HEK293 (cell line): ENCODE data around the gene CASP8AP2.

Experiments used
- CTCF ChIA-PET: fragments of 350-600 bp; formaldehyde crosslinking; extraction: SDS; loops from one replicate; lab custom pipeline; 2021; ENCODE audit warnings: antibody characterized with exemption; lab: Yijun Ruan, JAX
- POLR2A ChIA-PET: fragments of 300-600 bp; formaldehyde crosslinking; extraction: SDS; loops from one replicate; lab custom pipeline; 2020; ENCODE audit warnings: antibody characterized with exemption, inconsistent platforms; lab: Yijun Ruan, JAX
- H3K27ac ChIP-seq: fragments of 200-500 bp; sonication (Bioruptor generic); 2 replicates; pipeline ENCODE4 v1.5.1; 2014; ENCODE audit warnings: low read depth, low read length, control low read depth, inconsistent platforms; ENCODE audit errors: extremely low read depth
- H3K36me3 ChIP-seq, 2 experiments: fragments of 200-500 bp in 1 of 2; sonication (Bioruptor generic) in 1 of 2; 1 replicate in 1 of 2; 2 replicates in 1 of 2; pipeline ENCODE4 v1.5.1; 2014 to 2017; ENCODE audit warnings: inconsistent platforms in 2 of 2, low read length in 2 of 2; ENCODE audit not compliant: control insufficient read depth in 2 of 2, insufficient read depth in 1 of 2
- H3K4me1 ChIP-seq: fragments of 200-500 bp; sonication (Bioruptor generic); 2 replicates; pipeline ENCODE4 v1.5.1; 2014; ENCODE audit warnings: mild to moderate bottlenecking, low read length, inconsistent platforms; ENCODE audit not compliant: control insufficient read depth, insufficient read depth
- H3K4me3 ChIP-seq: 2 replicates; pipeline ENCODE4 v1.5.1; 2011; ENCODE audit warnings: low read depth, mild to moderate bottlenecking, control low read depth, low read length, moderate library complexity
- H3K9me3 ChIP-seq: fragments of 200-500 bp; sonication (Bioruptor generic); 2 replicates; pipeline ENCODE4 v1.5.1; 2014; ENCODE audit warnings: low read depth, low read length, inconsistent platforms; ENCODE audit not compliant: control insufficient read depth, insufficient read depth
- BCL11B ChIP-seq: fragments of 450-650 bp; formaldehyde crosslinking; IDR thresholded peaks from 2 replicates; pipeline ENCODE4 v1.5.1; 2016; ENCODE audit warnings: low read depth, missing biosample characterization, missing genetic modification characterization
- GFI1B ChIP-seq: fragments of 450-650 bp; formaldehyde crosslinking; IDR thresholded peaks from 2 replicates; pipeline ENCODE4 v1.5.1; 2016; ENCODE audit warnings: missing biosample characterization, missing genetic modification characterization
- HOXA7 ChIP-seq: sonication (generic); formaldehyde crosslinking; IDR thresholded peaks from 2 replicates; pipeline ENCODE4 v1.8.1; 2022; ENCODE audit warnings: missing genetic modification reagents, borderline replicate concordance
- SP3 ChIP-seq: fragments of 450-650 bp; formaldehyde crosslinking; IDR thresholded peaks from 2 replicates; pipeline ENCODE4 v1.5.1; 2016; ENCODE audit warnings: missing biosample characterization, missing genetic modification characterization
- ZNF133 ChIP-seq: fragments of 450-650 bp; formaldehyde crosslinking; IDR thresholded peaks from 2 replicates; pipeline ENCODE4 v1.5.1; 2016; ENCODE audit warnings: missing biosample characterization, missing genetic modification characterization
- ZNF404 ChIP-seq: fragments of 450-650 bp; formaldehyde crosslinking; IDR thresholded peaks from 2 replicates; pipeline ENCODE4 v1.5.1; 2017; ENCODE audit warnings: missing biosample characterization, missing genetic modification characterization

CASP8AP2 gene

DNA sequence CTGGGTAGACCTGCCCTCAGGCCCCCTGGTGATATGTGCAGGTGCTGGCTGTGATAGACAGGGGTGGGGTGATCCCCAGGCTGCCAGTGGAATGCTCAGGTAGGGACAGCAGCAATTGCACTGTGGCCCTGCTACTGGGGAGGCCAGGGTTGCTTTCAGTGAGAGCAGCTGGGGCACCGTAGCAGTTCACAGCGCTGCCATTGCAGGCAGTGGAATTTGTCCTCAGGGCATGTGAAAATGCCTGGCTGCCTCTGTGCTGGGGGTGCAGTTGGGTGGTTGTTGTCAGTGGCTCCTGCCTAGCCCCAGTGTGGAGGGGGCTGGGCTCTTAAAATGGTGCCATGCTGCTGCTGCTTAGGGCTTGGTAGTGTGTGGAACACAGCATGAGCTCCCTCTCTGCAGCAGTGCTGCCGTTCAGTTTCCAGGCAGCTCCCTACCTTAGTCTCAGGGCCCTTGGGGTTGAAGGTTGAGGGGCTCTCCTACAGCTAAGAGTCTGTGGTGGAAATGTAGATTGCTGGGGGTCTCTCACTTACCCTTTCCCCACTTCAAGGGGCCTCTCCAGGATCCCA is 88.2 kb downstream of the CASP8AP2 start:
- ChIA-PET POLR2A (interaction anchor here (0.6 kb wide), 1 partner anchor 77 kb away, joined by 8 read pairs; no protein-coding TSS in a partner anchor), CTCF (interaction anchor here (0.7 to 1.8 kb wide), 2 partner anchors 27 to 512 kb away, joined by 3 to 4 read pairs; no protein-coding TSS in a partner anchor)

More for the DNA sequence above, 88.2 kb downstream of the CASP8AP2 start:
- no peak for TF ChIP-seq GFI1B (tag by site-specific recombination)
- TF ChIP-seq SP3 (tag by site-specific recombination), result no peak
- TF ChIP-seq ZNF133 (tag by site-specific recombination), result no peak
- TF ChIP-seq ZNF404 (tag by site-specific recombination), result no peak
- no peak for TF ChIP-seq BCL11B (tag by site-specific recombination)
- TF ChIP-seq HOXA7 (CRISPR knock-in tag), result no peak
- H3K4me1 ChIP-seq, result no peaks in the 10 kb centered on the region
- no peak overlapping the region for H3K4me3 ChIP-seq
- H3K36me3 ChIP-seq, result no peaks in the 10 kb centered on the region
- H3K27ac ChIP-seq, result no peak overlapping the region
- no peaks in the 10 kb centered on the region for H3K9me3 ChIP-seq
